Panc1 (cell line): ENCODE measurements around the gene TREML4. TPM values are rescaled to one million over a fixed set of nuclear protein-coding genes. Genes with fewer than 3 reads are reported as not detected.

ENCODE experiments used
- ATAC-seq: fragments of 200-7000 bp; cut with Tn5 transposase; 2 replicates; pipeline ENCODE4 v1.9.1; 2020; ENCODE audit warnings: mild to moderate bottlenecking, moderate library complexity
- BruUV-seq: library from RNA; stranded (reverse); fragments of 400-500 nt; replicated peaks from 2 replicates; lab custom pipeline; 2021; lab: Mats Ljungman, UMichigan
- CTCF ChIA-PET: fragments of 300-600 bp; sonication (Branson Sonifier 250); formaldehyde crosslinking; loops from one replicate; lab custom pipeline; 2022; ENCODE audit warnings: antibody characterized with exemption; lab: Charles Lee
- POLR2A ChIA-PET: fragments of 300-600 bp; sonication (Branson Sonifier 250); formaldehyde crosslinking; loops from one replicate; lab custom pipeline; 2022; ENCODE audit warnings: antibody characterized with exemption; lab: Charles Lee
- DNase-seq: peaks from one replicate; pipeline ENCODE4 v3.0.0-alpha.2; 2010; ENCODE audit warnings: low read depth, low spot score
- H3K27ac ChIP-seq: 2 replicates; pipeline ENCODE4 v1.5.1; 2011; ENCODE audit warnings: mild to moderate bottlenecking, low read length, inconsistent platforms
- H3K27me3 ChIP-seq: fragments of 200-500 bp; sonication (Bioruptor generic); 2 replicates; pipeline ENCODE4 v1.6.0; 2014; ENCODE audit warnings: low read length, inconsistent platforms; ENCODE audit not compliant: control insufficient read depth, insufficient read depth
- H3K36me3 ChIP-seq: fragments of 200-500 bp; sonication (Bioruptor generic); 2 replicates; pipeline ENCODE4 v1.5.1; 2014; ENCODE audit warnings: inconsistent platforms, mild to moderate bottlenecking, low read length, moderate library complexity; ENCODE audit not compliant: control insufficient read depth, insufficient read depth
- H3K4me1 ChIP-seq: 2 replicates; pipeline ENCODE4 v1.5.1; 2011; ENCODE audit warnings: inconsistent platforms, mild to moderate bottlenecking, low read length, moderate library complexity; ENCODE audit not compliant: control insufficient read depth, insufficient read depth
- H3K4me3 ChIP-seq, 2 experiments: 2 replicates each; pipeline ENCODE4 v1.5.1; 2011 to 2012; ENCODE audit warnings: low read depth in 2 of 2, low read length in 2 of 2, mild to moderate bottlenecking in 2 of 2, inconsistent platforms in 1 of 2, moderate library complexity in 1 of 2
- H3K9me3 ChIP-seq: fragments of 200-500 bp; sonication (Bioruptor generic); 2 replicates; pipeline ENCODE4 v1.5.1; 2014; ENCODE audit warnings: low read depth, mild to moderate bottlenecking, inconsistent platforms, low read length, moderate library complexity; ENCODE audit not compliant: control insufficient read depth, insufficient read depth
- CTCF ChIP-seq: fragments of 450-650 bp; IDR thresholded peaks from 2 replicates; pipeline ENCODE4 v1.5.1; 2017; ENCODE audit warnings: mild to moderate bottlenecking
- POLR2AphosphoS5 ChIP-seq: IDR thresholded peaks from 2 replicates; pipeline ENCODE4 v1.6.1; 2012; ENCODE audit warnings: mild to moderate bottlenecking, low read depth, low read length, moderate library complexity
- SIN3A ChIP-seq: IDR thresholded peaks from 2 replicates; pipeline ENCODE4 v1.6.1; 2012; ENCODE audit warnings: low read depth, mild to moderate bottlenecking, low read length, moderate library complexity, borderline replicate concordance; ENCODE audit not compliant: insufficient read depth
- TCF7L2 ChIP-seq: IDR thresholded peaks from 2 replicates; pipeline ENCODE4 v1.6.1; 2011; ENCODE audit warnings: mild to moderate bottlenecking, low read depth, low read length, inconsistent platforms
- in situ Hi-C: cut with HindIII; loops from 2 replicates; pipeline ENCODE4 v1.10.0; 2016; ENCODE audit warnings: low sequenced_read_pairs, low pct_unique_long_range_greater_than_20kb
- intact Hi-C: fragments of 100-400 bp; cut with micrococcal nuclease; formaldehyde crosslinking; loops from one replicate; pipeline ENCODE4 v1.10.0; 2022; ENCODE audit not compliant: unreplicated experiment
- total RNA-seq: library from RNA; stranded (reverse); gene quantifications from one replicate; pipeline ENCODE4 v1.2.1, GENCODE V29; 2021; ENCODE audit not compliant: unreplicated experiment
- TF ChIP-seq, protein P1 (sequence below), 2 experiments: IDR thresholded peaks; 2 replicates each; pipeline ENCODE4 v1.6.1; 2011 to 2012; ENCODE audit warnings: low read depth in 2 of 2, control low read depth in 1 of 2, low read length in 1 of 2, mild to moderate bottlenecking in 1 of 2, moderate library complexity in 1 of 2; ENCODE audit not compliant: insufficient read depth in 1 of 2

The TREML4 gene
- total RNA-seq, 1 experiment from 2014 or later: not detected

DNA sequence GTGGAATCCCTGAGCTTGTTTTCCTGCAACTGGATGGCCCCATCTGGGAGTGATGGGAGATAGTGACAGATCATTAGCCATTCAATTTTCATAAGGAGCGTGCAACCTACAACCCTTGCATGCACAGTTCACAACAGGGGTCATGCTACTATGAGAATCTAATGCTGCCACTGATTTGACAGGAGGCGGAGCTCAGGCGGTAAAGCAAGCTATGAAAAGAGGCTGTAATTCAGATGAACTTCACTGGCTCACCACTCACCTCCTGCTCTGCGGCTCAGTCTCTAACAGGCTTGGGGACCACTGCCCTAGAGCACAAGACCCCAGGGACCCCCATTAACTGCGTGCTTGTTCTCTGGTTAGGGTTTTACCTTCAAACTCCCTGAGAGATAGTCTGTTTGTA lies 12.4 kb upstream of the TREML4 start:
- ChIA-PET CTCF (no interaction called here), POLR2A (no interaction called here)
- intact Hi-C loops (no loop called here), in situ Hi-C loops (no loop called here)
- no peak for TF ChIP-seq TCF7L2
- DNase-seq: no peak
- Histone ChIP-seq H3K27me3 (peaks cover 8% of the 10 kb centered on the region), H3K27ac (no peak overlapping the region), H3K4me3 (no peak overlapping the region), H3K9me3 (peaks cover 4% of the 10 kb centered on the region; the same call in 1 of the 2 replicates), H3K4me1 (no peaks in the 10 kb centered on the region), H3K36me3 (no peaks in the 10 kb centered on the region)
- ATAC-seq: no peak
- BruUV-seq: no TSS peak

- peaks cover 4% of the 10 kb centered on the region; the same call in 1 of the 2 replicates for H3K9me3 ChIP-seq
- POLR2A ChIA-PET: no interaction called here
- intact Hi-C loops (no loop called here), in situ Hi-C loops (no loop called here)
- H3K27me3 ChIP-seq: no peaks in the 10 kb centered on the region; the same call in none of the 2 replicates
- DNase-seq (no peak), ATAC-seq (no peak)
- TF ChIP-seq POLR2AphosphoS5 (no peak), TCF7L2 (no peak), SIN3A (no peak), CTCF (no peak)
- TF ChIP-seq, protein P1, sequence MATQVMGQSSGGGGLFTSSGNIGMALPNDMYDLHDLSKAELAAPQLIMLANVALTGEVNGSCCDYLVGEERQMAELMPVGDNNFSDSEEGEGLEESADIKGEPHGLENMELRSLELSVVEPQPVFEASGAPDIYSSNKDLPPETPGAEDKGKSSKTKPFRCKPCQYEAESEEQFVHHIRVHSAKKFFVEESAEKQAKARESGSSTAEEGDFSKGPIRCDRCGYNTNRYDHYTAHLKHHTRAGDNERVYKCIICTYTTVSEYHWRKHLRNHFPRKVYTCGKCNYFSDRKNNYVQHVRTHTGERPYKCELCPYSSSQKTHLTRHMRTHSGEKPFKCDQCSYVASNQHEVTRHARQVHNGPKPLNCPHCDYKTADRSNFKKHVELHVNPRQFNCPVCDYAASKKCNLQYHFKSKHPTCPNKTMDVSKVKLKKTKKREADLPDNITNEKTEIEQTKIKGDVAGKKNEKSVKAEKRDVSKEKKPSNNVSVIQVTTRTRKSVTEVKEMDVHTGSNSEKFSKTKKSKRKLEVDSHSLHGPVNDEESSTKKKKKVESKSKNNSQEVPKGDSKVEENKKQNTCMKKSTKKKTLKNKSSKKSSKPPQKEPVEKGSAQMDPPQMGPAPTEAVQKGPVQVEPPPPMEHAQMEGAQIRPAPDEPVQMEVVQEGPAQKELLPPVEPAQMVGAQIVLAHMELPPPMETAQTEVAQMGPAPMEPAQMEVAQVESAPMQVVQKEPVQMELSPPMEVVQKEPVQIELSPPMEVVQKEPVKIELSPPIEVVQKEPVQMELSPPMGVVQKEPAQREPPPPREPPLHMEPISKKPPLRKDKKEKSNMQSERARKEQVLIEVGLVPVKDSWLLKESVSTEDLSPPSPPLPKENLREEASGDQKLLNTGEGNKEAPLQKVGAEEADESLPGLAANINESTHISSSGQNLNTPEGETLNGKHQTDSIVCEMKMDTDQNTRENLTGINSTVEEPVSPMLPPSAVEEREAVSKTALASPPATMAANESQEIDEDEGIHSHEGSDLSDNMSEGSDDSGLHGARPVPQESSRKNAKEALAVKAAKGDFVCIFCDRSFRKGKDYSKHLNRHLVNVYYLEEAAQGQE (IDR thresholded peaks at IDR 0.05; ENCODE audit: insufficient read depth in 1 of 2, low read depth in 2 of 2, low read length in 1 of 2): no peak
- H3K36me3 ChIP-seq: no peaks in the 10 kb centered on the region
- no peaks in the 10 kb centered on the region for H3K4me1 ChIP-seq
- CTCF ChIA-PET: no interaction called here
- no TSS peak for BruUV-seq
- H3K27ac ChIP-seq: no peak overlapping the region
- no peak overlapping the region for H3K4me3 ChIP-seq
Observed at GRCh38 chr6:41216616-41217015, 11.5 kb upstream of the TREML4 start.

GRCh38 chr6:41222045-41222444 lies 6.1 kb upstream of the TREML4 start:
- no peak overlapping the region for H3K4me3 ChIP-seq
- peaks cover 4% of the 10 kb centered on the region; the same call in 1 of the 2 replicates for H3K9me3 ChIP-seq
- intact Hi-C loops: no loop called here
- in situ Hi-C loops: no loop called here
- peaks cover 7% of the 10 kb centered on the region for H3K27me3 ChIP-seq
- CTCF ChIA-PET: no interaction called here
- no peak for DNase-seq
- no TSS peak for BruUV-seq
- H3K4me1 ChIP-seq: no peaks in the 10 kb centered on the region
- TF ChIP-seq CTCF (no peak), TCF7L2 (no peak), SIN3A (no peak), POLR2AphosphoS5 (no peak)
- TF ChIP-seq, protein P1 (IDR thresholded peaks at IDR 0.05; ENCODE audit: insufficient read depth in 1 of 2, low read depth in 2 of 2, low read length in 1 of 2): no peak
- no peak overlapping the region for H3K27ac ChIP-seq
- POLR2A ChIA-PET: no interaction called here
- no peaks in the 10 kb centered on the region for H3K36me3 ChIP-seq
- ATAC-seq: no peak
